Measurements from ENCODE around the gene GPR32.
"Not testable (repeated sequence)": the region's sequence is repeated elsewhere in the genome, so short reads cannot be mapped to it uniquely, and the experiment has no call there.

Gene GPR32

DNA sequence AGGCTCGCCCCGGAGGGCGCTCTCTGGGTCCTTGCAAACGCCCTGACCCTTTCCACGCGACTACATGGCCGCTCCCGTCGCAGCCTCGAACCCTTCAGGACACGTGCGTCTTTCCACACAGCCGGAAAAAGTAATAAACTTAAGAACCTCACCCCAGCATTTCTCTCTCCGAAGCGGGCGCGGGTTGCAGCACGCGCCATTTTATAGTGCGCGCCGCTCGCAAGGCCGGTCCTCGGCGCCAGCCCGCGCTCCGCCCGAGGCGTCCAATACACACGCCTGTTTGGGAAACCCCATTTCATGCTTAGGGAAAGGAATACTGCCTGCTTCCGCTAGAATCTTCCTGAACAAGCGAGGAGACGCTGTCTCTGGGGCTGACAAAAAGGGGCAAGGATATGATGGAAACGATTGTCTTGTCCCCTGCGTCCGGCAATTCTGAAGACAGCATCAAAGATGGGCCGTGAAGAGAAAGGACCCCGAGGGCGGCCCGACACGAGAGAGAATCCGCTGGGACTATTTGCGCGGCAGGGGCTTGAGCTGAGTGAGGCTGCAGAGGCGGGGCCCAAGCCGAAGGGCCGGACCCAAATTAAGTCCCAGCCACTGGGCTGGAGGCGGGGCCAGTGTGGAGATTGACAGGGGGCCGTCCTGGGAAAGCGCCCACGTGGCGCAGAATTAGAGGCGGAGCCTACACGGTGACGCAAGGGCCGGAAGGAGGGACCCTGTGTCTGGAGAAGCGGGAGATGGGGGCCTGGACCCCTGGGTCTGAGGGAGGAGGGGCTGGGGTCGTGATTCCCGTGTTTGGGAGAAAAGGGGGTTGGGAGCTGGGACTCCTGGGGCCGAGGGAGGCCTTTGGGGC, 34.4 kb downstream of the GPR32 start:
- DNase-seq, result peak; percentile 95

DNA sequence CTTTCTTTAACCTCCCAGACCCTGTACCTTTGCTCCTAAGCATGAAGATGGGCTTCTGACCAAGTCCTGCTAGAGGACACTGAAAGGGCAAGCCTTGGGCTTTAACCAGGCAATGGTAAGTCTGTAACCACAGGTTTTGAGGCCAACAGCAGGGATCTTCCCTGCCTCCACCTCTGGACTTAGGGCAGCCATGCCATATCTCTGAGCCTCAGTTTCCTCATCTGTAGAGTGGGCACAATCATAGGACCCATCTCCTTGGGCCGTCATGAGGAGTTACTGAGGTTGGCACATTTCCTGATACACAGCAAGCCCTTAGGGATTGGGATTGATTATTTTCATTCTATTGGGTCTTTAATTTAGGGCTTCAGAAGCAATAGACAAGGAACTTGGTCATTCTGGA, 38.6 kb downstream of the GPR32 start:
- DNase-seq, result no peak

DNA sequence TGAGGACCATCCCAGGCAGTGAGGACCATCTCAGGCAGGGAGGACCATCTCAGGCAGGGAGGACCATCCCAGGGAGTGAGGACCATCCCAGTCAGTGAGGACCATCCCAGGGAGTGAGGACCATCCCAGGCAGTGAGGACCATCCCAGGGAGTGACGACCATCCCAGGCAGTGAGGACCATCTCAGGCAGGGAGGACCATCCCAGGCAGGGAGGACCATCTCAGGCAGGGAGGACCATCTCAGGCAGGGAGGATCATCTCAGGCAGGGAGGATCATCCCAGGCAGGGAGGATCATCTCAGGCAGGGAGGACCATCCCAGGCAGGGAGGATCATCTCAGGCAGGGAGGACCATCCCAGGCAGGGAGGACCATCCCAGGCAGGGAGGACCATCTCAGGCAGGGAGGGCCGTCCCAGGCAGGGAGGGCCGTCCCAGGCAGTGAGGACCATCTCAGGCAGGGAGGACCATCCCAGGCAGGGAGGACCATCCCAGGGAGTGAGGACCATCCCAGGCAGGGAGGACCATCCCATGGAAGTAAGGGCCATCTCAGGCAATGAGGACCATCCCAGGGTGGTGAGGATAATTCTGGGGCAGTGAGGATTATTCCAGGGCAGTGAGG, 41.5 kb downstream of the GPR32 start:
- not testable (repeated sequence) for DNase-seq

DNA sequence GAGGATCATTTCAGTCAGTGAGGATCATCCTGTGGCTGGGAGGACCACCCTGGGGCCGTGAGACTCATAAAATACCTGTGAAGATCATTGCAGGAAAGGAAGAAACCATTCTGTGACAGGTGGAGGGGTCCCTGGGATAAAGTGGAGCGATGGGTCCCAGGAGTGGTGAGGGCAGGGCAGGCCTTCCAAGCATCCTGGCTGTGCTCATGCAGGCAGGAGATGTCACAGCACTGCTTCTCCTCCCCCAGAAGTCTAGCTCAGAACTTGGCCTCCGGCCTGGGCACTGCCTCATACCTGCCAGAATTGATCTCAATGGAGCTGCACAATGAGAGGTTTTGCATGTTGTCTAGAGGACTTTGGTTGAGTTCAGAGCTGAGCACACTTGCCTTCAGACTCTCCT, 42.2 kb downstream of the GPR32 start:
- DNase-seq, result no peak

DNA sequence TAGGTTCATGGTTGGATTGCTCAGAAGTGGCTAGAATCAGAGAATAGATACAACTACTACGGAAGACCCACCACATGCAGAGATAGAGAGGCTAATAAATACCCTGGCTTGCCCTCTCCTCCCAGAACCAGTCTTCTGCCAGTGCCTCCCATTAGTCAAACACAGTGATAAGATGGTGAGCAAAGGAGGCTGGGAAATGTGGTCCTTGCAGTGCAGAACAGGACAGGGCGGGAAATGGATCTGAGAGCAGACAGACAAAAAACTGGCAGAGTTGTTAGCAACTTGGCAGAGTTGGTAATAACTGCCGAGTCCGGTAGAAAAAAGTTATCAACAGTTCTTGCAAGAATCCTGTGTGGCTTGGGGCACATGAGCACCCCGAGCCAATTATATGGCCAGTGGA, 44.6 kb downstream of the GPR32 start:
- no peak for DNase-seq

DNA sequence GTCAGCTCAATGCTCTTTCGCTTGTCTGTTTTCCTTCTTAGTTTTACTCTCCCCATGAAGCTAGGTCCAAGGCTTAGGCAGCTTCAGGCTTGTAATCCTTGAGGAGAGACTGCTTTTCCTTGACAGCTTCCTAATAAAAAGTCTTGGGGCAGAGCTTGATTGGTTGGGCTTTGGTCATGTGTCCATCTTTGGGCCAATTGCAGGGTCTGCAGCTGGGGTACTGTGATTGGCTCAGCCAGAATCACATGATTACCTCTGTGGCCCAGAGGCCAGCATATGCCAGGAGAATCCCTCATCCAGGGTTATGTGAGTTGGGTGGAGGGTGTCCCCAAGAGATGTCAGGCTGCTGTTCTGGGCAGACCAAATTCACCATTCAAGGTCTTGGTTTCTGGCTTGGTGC, 45.2 kb downstream of the GPR32 start:
- no peak for DNase-seq

DNA sequence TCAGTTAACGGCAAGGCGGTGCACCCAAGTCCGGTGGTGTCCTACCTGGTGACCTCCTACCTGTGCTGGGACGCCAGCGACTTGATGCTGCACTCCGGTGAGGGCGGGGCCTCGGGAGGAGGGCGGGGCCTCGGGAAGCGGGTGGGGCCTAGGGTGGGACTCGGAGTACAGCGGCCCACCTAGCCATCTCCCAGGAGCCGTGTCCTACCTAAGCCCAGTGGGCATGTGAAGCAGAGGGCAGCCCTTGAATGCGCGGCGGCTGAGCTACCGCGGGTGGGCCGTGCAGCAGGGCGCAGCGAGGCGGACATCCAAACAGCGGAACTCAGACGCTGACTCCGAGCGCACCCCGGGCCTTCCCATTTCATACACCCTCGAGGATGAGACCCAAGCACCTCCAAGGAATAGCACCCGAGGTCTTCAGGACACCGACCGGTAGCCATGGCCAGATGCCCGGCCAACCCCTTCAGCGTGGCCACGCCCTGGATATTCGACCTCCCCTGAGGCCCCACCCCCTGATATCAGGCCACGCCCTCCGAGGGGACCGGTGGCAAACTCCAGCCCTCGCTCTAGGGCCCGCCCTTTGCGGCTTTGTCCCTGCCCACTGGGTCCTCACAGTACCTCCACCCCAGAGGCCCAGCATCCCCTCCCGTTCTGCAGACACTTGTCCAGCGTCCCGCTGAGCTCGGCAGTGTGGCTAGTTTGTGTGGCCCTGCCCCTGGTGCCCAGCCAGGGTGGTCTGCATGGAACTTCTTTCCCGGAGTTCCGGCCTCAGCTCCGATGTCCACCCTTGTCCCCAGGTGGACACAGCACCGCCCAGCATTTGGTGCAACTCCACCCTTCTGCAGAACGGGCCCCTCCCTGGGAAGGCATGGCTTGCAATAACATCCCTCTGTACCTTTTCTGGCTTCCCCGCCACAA, 47.9 kb downstream of the GPR32 start:
- DNase-seq, result peak; percentile 6

DNA sequence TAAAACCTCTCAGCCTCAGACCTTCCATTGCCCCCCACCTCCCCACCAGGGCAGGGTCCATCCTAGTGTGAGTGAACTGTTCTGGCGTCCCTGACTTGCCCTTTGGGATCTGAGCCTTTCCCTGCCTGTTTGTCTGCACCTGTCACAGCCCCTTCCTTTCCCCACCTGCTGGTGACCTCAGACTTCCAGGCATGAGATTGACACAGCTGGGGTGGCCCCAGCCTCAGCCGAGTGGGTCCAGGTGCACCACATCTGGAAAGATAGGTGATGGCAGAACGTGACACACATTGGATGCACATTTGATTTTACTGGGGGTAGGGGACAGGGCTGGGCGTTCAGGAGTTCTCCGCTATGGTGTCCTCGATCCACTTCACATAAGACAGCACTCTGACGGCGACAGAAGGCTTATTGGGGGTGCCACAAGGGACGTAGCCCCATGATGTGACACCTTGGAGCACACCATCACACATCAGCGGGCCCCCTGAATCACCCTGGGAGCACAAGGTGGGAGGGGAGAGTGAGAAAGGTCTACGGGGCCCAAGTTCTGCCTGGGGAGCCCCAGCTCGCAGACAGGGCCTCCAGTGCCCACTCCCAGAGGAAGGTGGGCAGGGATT, 48.7 kb downstream of the GPR32 start:
- DNase-seq, result no peak

DNA sequence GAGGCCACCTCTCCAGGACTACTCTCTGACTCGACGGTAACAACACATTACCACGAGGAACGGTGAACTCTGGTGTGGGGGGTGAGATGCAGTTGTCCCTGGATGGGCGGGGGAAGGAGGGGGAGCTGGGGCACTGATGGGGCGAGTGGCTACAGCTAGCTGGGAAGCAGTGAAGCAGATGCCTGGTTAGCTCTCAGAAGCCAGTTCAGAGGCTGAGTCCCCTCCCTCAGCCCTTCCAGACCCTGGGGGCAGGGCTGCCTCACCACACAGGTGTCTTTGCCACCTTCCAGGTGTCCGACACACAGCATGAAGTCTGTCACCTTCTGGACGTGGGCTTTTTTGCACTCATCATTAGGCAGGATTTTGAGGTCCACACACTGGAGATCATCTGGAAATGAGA, 49.4 kb downstream of the GPR32 start:
- DNase-seq, result no peak

DNA sequence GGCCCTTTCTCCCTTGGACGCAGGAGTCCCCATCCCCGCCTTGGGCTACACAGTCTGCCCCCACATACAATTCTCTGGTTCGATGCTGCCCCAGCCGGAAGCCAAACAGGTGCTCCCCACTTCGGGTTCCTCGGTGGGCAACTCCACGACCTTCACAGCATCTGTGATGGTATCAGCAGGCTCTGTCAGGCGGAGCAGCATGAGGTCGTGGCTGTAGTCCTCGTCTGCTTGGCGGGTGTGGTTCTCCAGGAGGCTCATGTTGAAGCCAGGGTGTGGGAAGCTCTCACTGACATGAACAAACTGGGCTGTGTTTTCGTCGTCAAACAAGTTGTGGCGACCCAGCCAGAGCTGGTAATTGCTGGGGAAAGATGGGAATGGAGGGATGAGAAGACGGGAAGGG, 49.8 kb downstream of the GPR32 start:
- no peak for DNase-seq

DNA sequence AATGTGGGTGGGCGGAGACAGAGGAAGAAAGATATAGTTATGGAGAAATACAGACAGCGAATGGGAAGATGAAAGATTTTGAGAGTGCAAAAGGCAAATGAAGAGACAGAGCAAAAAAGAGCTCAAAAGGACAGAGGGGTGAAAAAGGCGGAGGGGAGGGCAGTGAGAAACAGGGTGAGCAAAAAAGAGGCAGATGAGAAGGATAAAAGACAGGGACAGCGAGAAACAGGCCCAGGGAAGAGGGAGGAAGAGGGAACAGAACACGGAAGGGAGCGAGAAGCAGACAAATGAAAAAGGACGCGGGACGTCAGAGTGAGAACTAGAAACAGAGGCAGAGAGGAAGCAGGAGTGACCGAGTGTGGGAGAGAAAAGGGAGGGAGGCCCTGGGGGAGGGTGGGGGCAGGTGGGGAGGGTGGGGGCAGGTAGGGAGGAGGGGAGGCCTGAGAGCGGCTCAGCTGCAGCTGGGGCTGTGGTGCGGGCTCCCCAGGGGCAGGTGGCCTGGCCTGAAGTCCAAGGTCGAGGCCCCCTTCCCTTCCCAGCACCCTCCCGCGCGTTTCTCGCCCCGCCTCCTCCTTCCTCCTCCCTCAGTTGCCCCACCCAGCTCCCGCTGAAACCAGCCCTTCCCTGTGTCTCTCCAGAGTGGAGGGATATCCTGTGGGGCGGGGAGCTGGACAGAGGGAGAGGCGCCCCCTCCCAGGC, 50.4 kb downstream of the GPR32 start:
- no peak for DNase-seq

DNA sequence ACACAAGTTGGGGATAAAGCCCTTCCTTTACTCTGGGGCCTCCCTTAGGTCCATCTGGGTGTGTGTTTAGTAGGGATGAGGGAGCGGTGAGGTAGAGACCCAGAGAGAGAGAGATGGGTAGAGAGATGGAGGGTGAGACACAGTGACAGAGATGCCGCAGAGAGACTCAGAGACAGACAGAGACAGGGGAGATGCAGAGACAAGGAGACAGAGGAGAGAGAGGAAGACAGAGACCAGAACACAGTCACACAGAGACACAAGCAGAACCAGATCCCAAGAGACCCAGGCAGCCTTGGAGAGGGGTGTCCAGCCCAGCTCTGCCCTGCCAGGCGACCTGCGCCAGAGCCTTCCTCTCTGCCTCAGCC, 51.0 kb downstream of the GPR32 start:
- DNase-seq, result no peak
